Mucosa of stomach (tissue), 1 donor: ENCODE results near the gene KMT2E.

Experiments used
- H3K27me3 ChIP-seq: one replicate; pipeline ENCODE4 v1.7.0; 2013; ENCODE audit warnings: mild to moderate bottlenecking, low read length; ENCODE audit not compliant: control insufficient read depth, insufficient read depth
- H3K36me3 ChIP-seq: one replicate; pipeline ENCODE4 v1.7.0; 2013; ENCODE audit warnings: low read length; ENCODE audit not compliant: control insufficient read depth, insufficient read depth
- H3K4me1 ChIP-seq: one replicate; pipeline ENCODE4 v1.7.0; 2013; ENCODE audit warnings: mild to moderate bottlenecking, low read length; ENCODE audit not compliant: control insufficient read depth, insufficient read depth
- H3K4me3 ChIP-seq: one replicate; pipeline ENCODE4 v1.7.0; 2013; ENCODE audit warnings: low read length
- H3K9ac ChIP-seq: one replicate; pipeline ENCODE4 v1.7.0; 2013; ENCODE audit warnings: mild to moderate bottlenecking, low read length, moderate library complexity
- H3K9me3 ChIP-seq: one replicate; pipeline ENCODE4 v1.7.0; 2013; ENCODE audit warnings: mild to moderate bottlenecking, low read length, moderate library complexity; ENCODE audit not compliant: control insufficient read depth
- donor health status: Pancreatic carcinoma.

Gene KMT2E

DNA sequence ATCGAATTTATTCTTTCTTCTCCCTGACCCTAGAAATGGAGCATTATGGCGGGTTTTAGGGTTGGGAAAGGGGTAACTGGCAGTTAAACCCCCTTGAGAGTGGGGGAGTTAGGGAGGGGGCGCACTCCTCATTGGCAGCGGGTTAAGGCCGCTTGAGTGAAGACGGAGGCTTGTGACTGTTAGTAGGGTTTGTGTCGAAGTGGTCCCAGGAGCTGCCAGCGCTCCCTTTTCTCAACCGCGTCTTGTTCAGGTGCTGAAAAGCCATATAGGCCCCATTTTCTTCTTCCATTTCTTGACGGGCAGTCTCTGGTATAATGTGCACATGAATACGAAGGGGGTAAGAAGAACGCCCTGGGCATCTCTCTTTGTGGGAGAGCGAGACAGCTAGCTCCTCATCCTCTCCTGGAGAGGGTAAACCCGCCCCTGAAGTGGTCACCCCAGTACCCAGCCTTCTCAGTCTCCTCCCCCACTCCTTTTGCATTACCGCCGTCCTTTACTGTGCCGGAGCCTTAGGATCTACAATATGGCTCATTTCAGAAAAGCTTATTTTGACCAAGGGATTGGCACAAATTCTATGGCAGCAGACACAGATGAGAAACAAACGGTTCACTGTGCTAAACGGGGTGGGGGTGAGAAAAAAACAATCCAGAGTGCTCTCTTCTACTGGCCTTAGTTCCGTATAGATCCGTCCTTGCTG lies 836 bp downstream of the KMT2E start:
- Histone ChIP-seq H3K4me3 (peak overlapping the region; percentile 98), H3K36me3 (no peaks in the 10 kb centered on the region), H3K27me3 (no peaks in the 10 kb centered on the region), H3K9me3 (no peaks in the 10 kb centered on the region), H3K9ac (peak overlapping the region; percentile 100), H3K4me1 (peaks cover 15% of the 10 kb centered on the region)

DNA sequence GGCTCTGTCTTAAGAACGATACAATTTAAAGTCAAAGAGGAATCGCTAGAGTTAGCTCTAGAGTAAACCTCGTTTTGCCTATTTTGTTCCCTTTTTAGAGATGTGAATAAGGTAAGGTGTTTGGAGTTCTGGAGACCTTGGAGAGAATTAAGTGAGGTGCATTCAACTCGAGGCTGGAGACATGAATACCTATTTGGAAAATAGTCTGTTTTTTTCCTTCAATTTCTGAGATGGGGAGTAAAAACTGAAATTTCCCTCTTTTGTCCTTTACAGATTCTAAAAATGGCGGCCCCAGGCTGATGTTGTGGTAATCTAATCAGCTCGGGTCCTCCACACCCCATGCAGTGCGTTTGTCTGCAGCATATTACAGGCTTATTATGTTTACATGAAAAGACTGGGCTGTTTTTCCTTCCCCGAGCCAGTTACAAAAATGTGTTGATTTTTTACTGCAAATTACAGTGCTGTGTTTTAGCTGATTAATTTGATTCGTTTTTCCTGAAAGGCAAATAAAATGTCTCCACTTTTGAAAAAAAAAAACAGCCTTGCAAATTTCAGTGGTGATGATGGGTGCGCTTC lies 1.5 kb downstream of the KMT2E start:
- Histone ChIP-seq H3K9me3 (no peaks in the 10 kb centered on the region), H3K9ac (peak overlapping the region; percentile 100), H3K4me1 (peaks cover 17% of the 10 kb centered on the region), H3K4me3 (peak overlapping the region; percentile 98), H3K27me3 (no peaks in the 10 kb centered on the region), H3K36me3 (no peaks in the 10 kb centered on the region)

DNA sequence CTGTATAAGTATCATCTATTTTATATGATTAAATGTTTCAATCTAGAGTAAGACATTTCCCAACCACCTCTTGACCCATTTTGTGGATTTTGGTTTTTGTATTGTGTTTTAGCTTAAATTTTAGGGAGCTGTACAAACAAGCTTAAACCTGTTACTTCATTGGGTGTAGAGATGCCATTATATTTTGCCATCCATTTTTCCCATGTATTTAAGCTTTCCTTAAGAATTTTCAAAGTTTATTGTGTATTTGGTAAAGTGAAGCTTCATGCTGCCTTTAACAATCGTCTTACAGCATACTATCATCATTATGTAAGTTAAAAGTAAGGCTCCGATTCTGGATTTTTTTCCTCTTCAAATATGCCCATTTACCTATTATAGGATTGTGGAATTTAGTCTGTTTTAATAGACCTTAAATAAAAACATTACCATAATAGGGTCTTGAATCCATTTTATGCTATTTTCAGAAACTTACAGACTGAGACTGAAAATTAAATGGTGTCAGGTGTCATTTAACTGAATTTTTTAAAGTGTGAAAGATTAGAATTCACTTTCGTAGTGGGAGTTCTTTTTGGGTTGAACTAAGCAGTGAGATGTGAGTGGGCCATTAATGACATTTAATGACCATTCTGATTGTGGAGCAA lies 2.2 kb downstream of the KMT2E start:
- Histone ChIP-seq H3K4me1 (peaks cover 19% of the 10 kb centered on the region), H3K9ac (peak overlapping the region; percentile 100), H3K4me3 (peak overlapping the region; percentile 98), H3K36me3 (no peaks in the 10 kb centered on the region), H3K27me3 (no peaks in the 10 kb centered on the region), H3K9me3 (no peaks in the 10 kb centered on the region)

DNA sequence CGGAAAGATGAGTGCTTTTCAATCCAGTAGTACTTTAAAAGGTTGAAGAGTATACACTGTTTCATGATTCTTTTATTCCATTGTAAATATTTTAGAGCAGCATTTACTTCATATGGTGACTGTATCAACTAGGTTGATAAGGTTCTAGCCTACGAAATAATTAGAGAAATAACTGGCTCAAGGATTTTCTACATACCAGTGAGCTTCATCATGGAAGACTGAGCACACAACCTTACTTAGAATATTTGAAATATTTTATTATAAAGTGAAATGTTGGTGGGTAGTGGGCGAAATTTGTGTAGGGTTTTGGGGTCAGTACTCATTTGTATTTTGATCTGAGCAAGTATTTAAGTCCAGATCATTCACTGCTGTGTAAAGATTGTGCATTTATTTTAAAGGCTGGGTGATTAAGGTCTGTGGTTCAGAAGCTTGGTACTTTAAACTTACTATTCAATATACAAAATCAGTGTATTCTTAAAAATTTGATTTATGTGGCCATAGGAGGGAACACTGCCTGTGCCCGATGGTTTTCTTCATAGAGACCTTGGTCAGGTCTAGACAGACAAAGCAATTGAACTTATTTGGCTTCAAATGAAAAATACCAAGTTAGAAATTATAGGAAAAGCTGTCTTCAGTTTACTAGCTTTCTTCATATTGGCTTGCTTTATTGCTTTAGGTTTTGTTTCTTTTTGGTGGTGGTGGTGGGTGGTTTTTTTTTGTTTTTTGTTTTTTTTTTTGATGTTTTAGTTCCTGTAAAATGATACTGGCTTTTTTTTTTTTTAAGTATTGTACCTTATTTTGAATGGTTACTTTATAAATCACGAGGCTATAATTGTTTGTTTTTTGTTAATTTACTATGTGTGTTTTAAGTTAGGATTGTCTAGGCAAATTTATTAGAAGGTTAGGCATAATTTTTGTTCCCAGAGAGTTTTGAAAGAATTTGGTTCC lies 3.0 kb downstream of the KMT2E start:
- Histone ChIP-seq H3K9ac (peak overlapping the region; percentile 52), H3K36me3 (no peaks in the 10 kb centered on the region), H3K9me3 (no peaks in the 10 kb centered on the region), H3K4me1 (peaks cover 23% of the 10 kb centered on the region), H3K4me3 (no peak overlapping the region), H3K27me3 (no peaks in the 10 kb centered on the region)

DNA sequence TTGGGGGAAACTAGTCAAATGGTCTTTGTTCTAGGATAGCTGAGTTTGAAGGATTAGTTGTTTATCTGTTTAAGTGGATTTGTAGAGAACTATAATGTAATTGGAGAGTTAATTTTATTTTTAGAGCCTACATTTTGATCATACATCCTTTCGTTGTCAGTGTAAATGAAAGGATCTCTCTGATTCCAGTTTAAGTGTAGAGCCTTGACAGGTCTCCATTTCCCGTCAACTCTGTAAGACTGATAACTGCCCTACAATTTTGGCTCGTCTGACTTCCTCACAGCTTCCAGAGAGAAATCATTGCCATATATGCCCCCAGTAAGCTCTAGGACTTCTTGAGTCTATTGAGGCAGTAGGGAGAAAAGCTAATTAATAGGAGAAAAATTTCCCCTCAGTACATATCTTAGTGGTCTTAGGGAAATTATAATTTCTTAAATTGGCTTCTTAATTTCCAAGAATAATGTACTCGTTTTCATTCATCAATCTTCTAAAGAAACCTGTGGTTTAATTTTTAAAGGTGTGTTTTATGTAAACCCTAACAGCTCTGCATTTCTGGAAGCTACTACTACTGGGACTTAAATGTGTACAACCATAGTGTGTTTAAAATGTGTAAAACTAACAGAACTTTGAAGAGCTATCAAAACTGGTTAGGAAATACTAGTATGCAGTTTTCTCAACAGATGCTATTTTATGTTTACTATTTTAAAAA lies 3.8 kb downstream of the KMT2E start:
- Histone ChIP-seq H3K9ac (peak overlapping the region; percentile 52), H3K36me3 (no peaks in the 10 kb centered on the region), H3K4me3 (no peak overlapping the region), H3K27me3 (no peaks in the 10 kb centered on the region), H3K9me3 (no peaks in the 10 kb centered on the region), H3K4me1 (peaks cover 23% of the 10 kb centered on the region)

DNA sequence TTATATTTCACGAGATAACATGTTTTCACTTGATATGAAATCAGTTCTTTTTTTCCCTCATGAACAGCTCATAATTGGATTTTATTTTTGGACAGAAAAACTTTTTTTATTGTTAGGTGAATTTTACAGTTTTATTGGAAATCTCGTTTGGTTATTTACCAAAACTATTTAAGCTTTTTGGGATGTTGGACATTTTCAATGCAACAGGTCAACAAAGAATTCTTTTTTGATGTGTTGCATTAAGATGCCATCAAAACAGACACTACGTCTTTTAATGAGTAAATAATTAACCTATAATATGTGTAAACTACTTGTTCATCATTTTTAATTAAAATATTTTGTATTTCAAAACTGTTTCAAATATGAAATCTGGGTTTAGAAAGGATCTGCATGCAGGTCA lies 5.3 kb downstream of the KMT2E start:
- H3K4me1 ChIP-seq = peaks cover 25% of the 10 kb centered on the region

DNA sequence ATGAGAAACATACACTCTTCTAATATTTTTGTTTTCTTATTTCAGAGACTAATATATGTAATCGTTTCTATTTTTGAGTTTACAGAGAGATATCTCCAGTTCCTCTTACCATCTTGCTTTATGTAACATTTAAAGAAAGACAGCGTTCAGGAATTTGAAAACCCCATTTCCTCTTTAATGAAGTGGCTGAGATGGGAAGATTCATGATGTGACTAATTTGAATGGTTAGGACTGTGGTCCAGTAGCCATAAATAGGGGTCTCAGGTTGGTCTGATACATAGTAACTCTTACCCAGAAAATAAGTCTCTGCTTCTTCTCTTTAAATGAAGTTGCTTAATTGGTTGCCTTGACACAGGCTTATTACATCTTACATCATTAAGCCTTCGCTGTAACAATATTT lies 6.9 kb downstream of the KMT2E start:
- peak overlapping the region; percentile 9 for H3K9ac ChIP-seq
- peaks cover 35% of the 10 kb centered on the region for H3K4me1 ChIP-seq
- H3K36me3 ChIP-seq = no peaks in the 10 kb centered on the region
- H3K9me3 ChIP-seq = no peaks in the 10 kb centered on the region
- H3K27me3 ChIP-seq = no peaks in the 10 kb centered on the region
- H3K4me3 ChIP-seq = no peak overlapping the region

More for the DNA sequence above, 5.3 kb downstream of the KMT2E start:
- H3K27me3 ChIP-seq = no peaks in the 10 kb centered on the region
- H3K36me3 ChIP-seq = no peaks in the 10 kb centered on the region
- no peaks in the 10 kb centered on the region for H3K9me3 ChIP-seq
- H3K4me3 ChIP-seq = no peak overlapping the region
- no peak overlapping the region for H3K9ac ChIP-seq

DNA sequence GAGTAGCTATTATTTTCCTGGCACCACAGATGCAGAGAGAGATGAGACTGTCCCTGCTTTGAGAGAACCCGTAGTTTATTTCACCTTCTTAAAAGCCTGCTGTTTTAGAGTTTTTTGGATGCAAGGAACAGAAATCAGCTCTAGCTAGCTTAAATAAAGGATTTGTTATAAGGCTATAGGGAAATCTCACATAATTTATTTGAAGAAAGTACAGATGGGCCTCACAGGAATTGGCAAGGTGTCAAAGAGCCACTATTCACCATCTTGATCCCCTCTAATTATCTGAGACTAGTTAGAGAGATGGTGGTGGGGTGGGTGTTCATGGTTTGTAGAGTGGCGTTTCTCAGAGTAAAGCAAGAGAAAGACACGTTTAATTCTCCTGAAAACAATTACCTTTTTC lies 7.3 kb downstream of the KMT2E start:
- Histone ChIP-seq H3K9me3 (no peaks in the 10 kb centered on the region), H3K36me3 (no peaks in the 10 kb centered on the region), H3K9ac (peak overlapping the region; percentile 9), H3K4me3 (no peak overlapping the region), H3K27me3 (no peaks in the 10 kb centered on the region), H3K4me1 (peaks cover 40% of the 10 kb centered on the region)

DNA sequence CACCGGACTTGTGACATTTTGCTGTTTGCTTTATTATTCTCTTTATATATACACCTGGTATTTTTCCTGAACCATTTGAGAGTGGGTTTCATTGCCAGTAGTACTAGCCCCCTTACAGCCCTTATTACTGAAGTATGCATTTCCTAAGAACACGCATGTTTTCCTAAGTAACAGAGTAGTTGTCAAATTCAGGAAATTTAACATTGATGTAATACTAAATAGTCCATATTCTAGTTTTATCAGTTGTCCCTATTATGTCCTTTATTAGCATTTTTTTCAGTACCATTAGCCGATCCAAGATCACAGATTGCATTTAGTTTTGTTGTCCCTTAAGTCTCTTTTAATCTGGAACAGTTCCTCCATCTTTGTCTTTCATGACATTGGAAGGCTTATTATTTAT lies 8.0 kb downstream of the KMT2E start:
- H3K4me3 ChIP-seq = no peak overlapping the region
- no peaks in the 10 kb centered on the region for H3K9me3 ChIP-seq
- H3K9ac ChIP-seq = peak overlapping the region; percentile 39
- peaks cover 43% of the 10 kb centered on the region for H3K4me1 ChIP-seq
- no peaks in the 10 kb centered on the region for H3K36me3 ChIP-seq
- no peaks in the 10 kb centered on the region for H3K27me3 ChIP-seq

DNA sequence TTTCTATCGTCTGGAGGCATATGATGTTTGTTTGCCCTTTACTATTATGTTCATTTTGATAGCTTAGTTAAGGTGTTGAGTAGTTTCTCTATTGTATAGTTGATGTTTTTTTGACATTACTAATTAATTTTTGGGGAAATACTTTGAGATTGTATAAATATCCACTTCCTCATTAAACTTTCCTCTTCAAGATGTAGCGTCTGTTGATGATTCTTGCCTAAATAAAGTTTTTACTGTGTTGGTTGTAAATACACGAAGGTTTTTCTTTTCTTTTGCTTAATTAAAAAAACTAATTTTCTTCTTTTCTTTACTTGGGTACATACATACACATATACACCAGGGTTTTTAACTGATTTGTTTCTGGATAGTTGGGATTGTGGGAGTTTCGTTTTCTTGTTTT lies 8.5 kb downstream of the KMT2E start:
- Histone ChIP-seq H3K9me3 (no peaks in the 10 kb centered on the region), H3K4me1 (peaks cover 48% of the 10 kb centered on the region), H3K27me3 (no peaks in the 10 kb centered on the region), H3K36me3 (no peaks in the 10 kb centered on the region), H3K9ac (no peak overlapping the region), H3K4me3 (no peak overlapping the region)

DNA sequence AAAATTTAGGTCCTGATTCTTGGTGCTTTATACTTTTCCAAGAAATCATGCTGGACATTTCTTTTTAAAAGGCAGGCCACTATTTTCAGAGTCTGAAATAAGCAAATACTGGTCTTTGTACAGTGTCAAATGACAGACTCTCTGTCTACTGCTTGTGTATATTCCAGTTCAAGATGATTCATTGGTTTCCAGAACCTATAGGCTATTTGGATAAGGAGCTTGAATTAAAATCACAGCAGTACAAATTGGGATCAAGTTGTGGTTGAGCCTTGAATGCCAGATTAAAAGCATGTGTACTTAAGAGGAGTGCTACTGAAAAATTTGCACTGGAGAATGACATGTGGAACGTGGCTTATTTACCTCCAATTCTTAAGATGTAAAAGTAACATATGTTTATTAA lies 10.7 kb downstream of the KMT2E start:
- no peaks in the 10 kb centered on the region for H3K9me3 ChIP-seq
- no peaks in the 10 kb centered on the region for H3K36me3 ChIP-seq
- H3K4me1 ChIP-seq = peaks cover 47% of the 10 kb centered on the region
- H3K9ac ChIP-seq = no peak overlapping the region
- no peaks in the 10 kb centered on the region for H3K27me3 ChIP-seq
- no peak overlapping the region for H3K4me3 ChIP-seq
